IMR-90 (cell line): Measurements from ENCODE around the gene CTBP2. TPM values are rescaled to one million over a fixed set of nuclear protein-coding genes. Genes with fewer than 3 reads are reported as not detected.

Experiments
- ATAC-seq: fragments of 200-7000 bp; cut with Tn5 transposase; 2 replicates; pipeline ENCODE4 v1.9.1; 2020; ENCODE audit warnings: low read depth, mild to moderate bottlenecking, moderate library complexity
- BruUV-seq: library from RNA; stranded (reverse); fragments of 400-500 nt; replicated peaks from 2 replicates; lab custom pipeline; 2021; lab: Mats Ljungman, UMichigan
- CTCF ChIA-PET: fragments of 300-600 bp; formaldehyde crosslinking; extraction: SDS; loops from one replicate; lab custom pipeline; 2021; ENCODE audit warnings: antibody characterized with exemption; lab: Yijun Ruan, JAX
- POLR2A ChIA-PET: fragments of 300-600 bp; sonication (Branson Sonifier 250); formaldehyde crosslinking; loops from one replicate; lab custom pipeline; 2022; ENCODE audit warnings: antibody characterized with exemption; ENCODE audit not compliant: unreplicated experiment; lab: Charles Lee
- DNase-seq: peaks from one replicate; pipeline ENCODE4 v3.0.0; 2013
- H2AFZ ChIP-seq: replicated peaks from 2 replicates; pipeline ENCODE3; 2013; ENCODE audit warnings: low read length, mild to moderate bottlenecking; ENCODE audit not compliant: poor library complexity
- H2AK5ac ChIP-seq: 2 replicates; pipeline ENCODE4 v1.6.1; 2013; ENCODE audit warnings: low read depth, low read length, inconsistent platforms
- H2AK9ac ChIP-seq: replicated peaks from 2 replicates; pipeline ENCODE3; 2013; ENCODE audit warnings: mild to moderate bottlenecking, low read depth, low read length, moderate library complexity; ENCODE audit not compliant: poor library complexity
- H2BK120ac ChIP-seq: 2 replicates; pipeline ENCODE4 v1.6.1; 2013; ENCODE audit warnings: low read depth, low read length, inconsistent platforms
- H2BK15ac ChIP-seq: 3 replicates; pipeline ENCODE4 v1.6.1; 2013; ENCODE audit warnings: low read depth, low read length, inconsistent platforms
- H2BK20ac ChIP-seq: 2 replicates; pipeline ENCODE4 v1.6.1; 2013; ENCODE audit warnings: low read depth, mild to moderate bottlenecking, inconsistent platforms, low read length, moderate library complexity
- H2BK5ac ChIP-seq: 2 replicates; pipeline ENCODE4 v1.6.1; 2013; ENCODE audit warnings: mild to moderate bottlenecking, low read depth, low read length, inconsistent platforms; ENCODE audit not compliant: poor library complexity, severe bottlenecking
- H3K14ac ChIP-seq: replicated peaks from 2 replicates; pipeline ENCODE4 v1.6.1; 2013; ENCODE audit warnings: low read depth, low read length, inconsistent platforms
- H3K18ac ChIP-seq: 2 replicates; pipeline ENCODE4 v1.6.1; 2013; ENCODE audit warnings: low read depth, low read length, control low read depth
- H3K23ac ChIP-seq: 2 replicates; pipeline ENCODE4 v1.6.1; 2013; ENCODE audit warnings: low read depth, low read length, inconsistent platforms
- H3K27ac ChIP-seq: 2 replicates; pipeline ENCODE4 v1.5.1; 2013; ENCODE audit warnings: mild to moderate bottlenecking, control low read depth, low read length; ENCODE audit not compliant: insufficient read depth
- H3K27me3 ChIP-seq: 2 replicates; pipeline ENCODE4 v1.6.1; 2013; ENCODE audit warnings: low read length; ENCODE audit not compliant: control insufficient read depth, insufficient read depth
- H3K36me3 ChIP-seq: 2 replicates; pipeline ENCODE4 v1.6.1; 2013; ENCODE audit warnings: low read length, mixed read lengths; ENCODE audit not compliant: control insufficient read depth, insufficient read depth
- H3K4ac ChIP-seq: 2 replicates; pipeline ENCODE4 v1.6.1; 2013; ENCODE audit warnings: low read depth, low read length, inconsistent platforms
- H3K4me1 ChIP-seq: 2 replicates; pipeline ENCODE4 v1.6.1; 2013; ENCODE audit warnings: low read length, mixed read lengths; ENCODE audit not compliant: control insufficient read depth, insufficient read depth
- H3K4me2 ChIP-seq: 2 replicates; pipeline ENCODE4 v1.6.1; 2013; ENCODE audit warnings: low read depth, mild to moderate bottlenecking, control low read depth, low read length, moderate library complexity
- H3K4me3 ChIP-seq: 2 replicates; pipeline ENCODE4 v1.5.1; 2013; ENCODE audit warnings: low read depth, mild to moderate bottlenecking, control low read depth, low read length, moderate library complexity; ENCODE audit not compliant: insufficient read depth
- H3K56ac ChIP-seq: 2 replicates; pipeline ENCODE4 v1.6.1; 2013; ENCODE audit warnings: low read length, inconsistent platforms; ENCODE audit not compliant: insufficient read depth; ENCODE audit errors: extremely low read depth
- H3K79me1 ChIP-seq, 2 experiments: 2 replicates each; pipeline ENCODE4 v1.6.1; 2013; ENCODE audit warnings: low read length in 2 of 2, inconsistent platforms in 1 of 2, low read depth in 1 of 2
- H3K9ac ChIP-seq: 2 replicates; pipeline ENCODE4 v1.6.1; 2013; ENCODE audit warnings: low read depth, low read length, control low read depth
- H3K9me1 ChIP-seq: 2 replicates; pipeline ENCODE4 v1.6.1; 2013; ENCODE audit warnings: low read length, inconsistent platforms; ENCODE audit not compliant: insufficient read depth
- H3K9me3 ChIP-seq: 2 replicates; pipeline ENCODE4 v1.6.1; 2013; ENCODE audit warnings: low read length; ENCODE audit not compliant: control insufficient read depth, insufficient read depth
- H4K20me1 ChIP-seq: 2 replicates; pipeline ENCODE4 v1.6.1; 2013; ENCODE audit warnings: low read length, inconsistent platforms; ENCODE audit not compliant: insufficient read depth
- H4K5ac ChIP-seq: 2 replicates; pipeline ENCODE4 v1.6.1; 2013; ENCODE audit warnings: mild to moderate bottlenecking, low read depth, low read length, control low read depth
- H4K8ac ChIP-seq, 2 experiments: 2 replicates each; pipeline ENCODE4 v1.6.1; 2013; ENCODE audit warnings: low read depth in 2 of 2, low read length in 2 of 2, control low read depth in 1 of 2, inconsistent platforms in 1 of 2
- H4K91ac ChIP-seq: 2 replicates; pipeline ENCODE4 v1.6.1; 2013; ENCODE audit warnings: low read depth, low read length, inconsistent platforms; ENCODE audit not compliant: insufficient read depth
- ELK1 ChIP-seq: fragments of 150-350 bp; IDR thresholded peaks from 2 replicates; pipeline ENCODE4 v1.6.1; 2016; ENCODE audit warnings: low read depth, mild to moderate bottlenecking, low read length, moderate library complexity, borderline replicate concordance
- FOS ChIP-seq: fragments of 150-350 bp; IDR thresholded peaks from 2 replicates; pipeline ENCODE4 v1.6.1; 2016; ENCODE audit warnings: low read depth, low read length
- MAZ ChIP-seq: IDR thresholded peaks from 2 replicates; pipeline ENCODE4 v1.6.1; 2012; ENCODE audit warnings: low read depth, mild to moderate bottlenecking, low read length, improper control_type of control experiment, moderate library complexity, borderline replicate concordance
- NFE2L2 ChIP-seq: fragments of 150-350 bp; IDR thresholded peaks from 2 replicates; pipeline ENCODE4 v1.6.1; 2016; ENCODE audit warnings: low read depth, mild to moderate bottlenecking, low read length
- WGBS, 2 experiments: methylation state at CpG; one replicate each; pipeline versions ENCODE4 v1.1.5 to v1.1.7; 2013; ENCODE audit warnings: missing lambda C conversion rate in 2 of 2; ENCODE audit not compliant: insufficient read length in 1 of 2; ENCODE audit errors: extremely low coverage in 2 of 2; 5-methylcytosine and 5-hydroxymethylcytosine counted together
- dilution Hi-C: fragments of 300-500 bp; cut with HindIII; formaldehyde crosslinking; loops from one replicate; pipeline ENCODE4 v1.14.3; 2018; ENCODE audit warnings: low sequenced_read_pairs; ENCODE audit not compliant: unreplicated experiment
- in situ Hi-C: fragments of 300-500 bp; cut with MboI; formaldehyde crosslinking; loops from 3 replicates; pipeline ENCODE4 v1.14.3; 2019; ENCODE audit warnings: low sequenced_read_pairs, inconsistent platforms, mixed read lengths
- intact Hi-C: fragments of 100-400 bp; cut with micrococcal nuclease; formaldehyde crosslinking; loops from 2 replicates; pipeline ENCODE4 v1.10.0; 2022
- polyA plus RNA-seq, 3 experiments: library from polyadenylated mRNA; depleted of rRNA; stranded (reverse); fragments of >200 nt; gene quantifications; 2 replicates each; pipeline ENCODE4 v1.2.3, GENCODE V29; 2012; ENCODE audit warnings: low replicate concordance in 1 of 3
- total RNA-seq: library from RNA; depleted of rRNA; stranded (reverse); fragments of >200 nt; gene quantifications from 2 replicates; pipeline ENCODE4 v1.2.3, GENCODE V29; 2012

CTBP2 gene
- total and polyA plus RNA-seq, 2 of the 4 experiments (the other 2 are of a cell fraction): 81.0 to 86.6 TPM

GRCh38 chr10:125115409-125115808 lies 45.0 kb downstream of the CTBP2 start:
- H3K27me3 ChIP-seq: no peaks in the 10 kb centered on the region
- BruUV-seq: no TSS peak

More at GRCh38 chr10:125115409-125115808, 45.0 kb downstream of the CTBP2 start:
- H4K5ac ChIP-seq: no peak overlapping the region
- H3K27ac ChIP-seq: no peak overlapping the region
- no peak overlapping the region for H2AK9ac ChIP-seq
- H2BK15ac ChIP-seq: no peak overlapping the region
- dilution Hi-C loops (no loop called here), intact Hi-C loops (no loop called here), in situ Hi-C loops (no loop called here)
- H3K79me1 ChIP-seq: peaks cover 43 to 90% of the 10 kb centered on the region in 2 experiments
- H3K18ac ChIP-seq: no peak overlapping the region
- H2BK5ac ChIP-seq: no peak overlapping the region
- no peak overlapping the region for H3K4me2 ChIP-seq
- no peak overlapping the region for H2BK120ac ChIP-seq
- H4K20me1 ChIP-seq: peaks cover 92% of the 10 kb centered on the region
- H3K36me3 ChIP-seq: peaks cover 1% of the 10 kb centered on the region; the same call in 1 of the 2 replicates
- H4K8ac ChIP-seq: no peak overlapping the region
- H3K9me1 ChIP-seq: peaks cover 50% of the 10 kb centered on the region
- TF ChIP-seq ELK1: no peak
- TF ChIP-seq FOS: no peak
- TF ChIP-seq MAZ: no peak
- TF ChIP-seq NFE2L2: no peak
- no peak overlapping the region for H3K4ac ChIP-seq
- CTCF ChIA-PET: no interaction called here
- H3K14ac ChIP-seq: no peak overlapping the region
- no peak overlapping the region for H3K4me3 ChIP-seq
- no peak overlapping the region for H3K9ac ChIP-seq
- no peak for DNase-seq
- peaks cover 20% of the 10 kb centered on the region; the same call in 1 of the 2 replicates for H3K4me1 ChIP-seq
- no peaks in the 10 kb centered on the region for H3K9me3 ChIP-seq
- H2AK5ac ChIP-seq: no peak overlapping the region
- ATAC-seq: no peak
- H3K23ac ChIP-seq: no peak overlapping the region
- no peak overlapping the region for H2BK20ac ChIP-seq
- no peak overlapping the region for H4K91ac ChIP-seq
- POLR2A ChIA-PET: no interaction called here
- no peak overlapping the region for H3K56ac ChIP-seq
- no CpG with 5 or more reads among the region's 5 CpGs for whole genome bisulfite sequencing, 2 experiments
- H2AFZ ChIP-seq: no peak overlapping the region
